A673 (cell line): ENCODE measurements around the gene CENPX.

ENCODE experiments used
- EZH2 ChIP-seq: fragments of 200-600 bp; sonication (generic); IDR thresholded peaks from 2 replicates; pipeline ENCODE4 v1.6.1; 2017; ENCODE audit warnings: borderline replicate concordance, low read depth, mild to moderate bottlenecking, mixed read lengths, antibody characterized with exemption, low read length; ENCODE audit not compliant: poor library complexity, severe bottlenecking
- TF ChIP-seq, protein P1 (sequence below): fragments of 300-800, 200-600 bp; sonication (generic); conservative IDR thresholded peaks from 2 replicates; pipeline ENCODE4 v1.5.1; 2017; ENCODE audit warnings: low read depth, mild to moderate bottlenecking, antibody characterized with exemption, low read length, moderate library complexity, mixed read lengths

- TF ChIP-seq, protein P1, sequence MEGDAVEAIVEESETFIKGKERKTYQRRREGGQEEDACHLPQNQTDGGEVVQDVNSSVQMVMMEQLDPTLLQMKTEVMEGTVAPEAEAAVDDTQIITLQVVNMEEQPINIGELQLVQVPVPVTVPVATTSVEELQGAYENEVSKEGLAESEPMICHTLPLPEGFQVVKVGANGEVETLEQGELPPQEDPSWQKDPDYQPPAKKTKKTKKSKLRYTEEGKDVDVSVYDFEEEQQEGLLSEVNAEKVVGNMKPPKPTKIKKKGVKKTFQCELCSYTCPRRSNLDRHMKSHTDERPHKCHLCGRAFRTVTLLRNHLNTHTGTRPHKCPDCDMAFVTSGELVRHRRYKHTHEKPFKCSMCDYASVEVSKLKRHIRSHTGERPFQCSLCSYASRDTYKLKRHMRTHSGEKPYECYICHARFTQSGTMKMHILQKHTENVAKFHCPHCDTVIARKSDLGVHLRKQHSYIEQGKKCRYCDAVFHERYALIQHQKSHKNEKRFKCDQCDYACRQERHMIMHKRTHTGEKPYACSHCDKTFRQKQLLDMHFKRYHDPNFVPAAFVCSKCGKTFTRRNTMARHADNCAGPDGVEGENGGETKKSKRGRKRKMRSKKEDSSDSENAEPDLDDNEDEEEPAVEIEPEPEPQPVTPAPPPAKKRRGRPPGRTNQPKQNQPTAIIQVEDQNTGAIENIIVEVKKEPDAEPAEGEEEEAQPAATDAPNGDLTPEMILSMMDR: no peak
- TF ChIP-seq EZH2: no peak
Observed at GRCh38 chr17:82014971-82015310, 7.7 kb downstream of the CENPX start.
